Hepatocyte (in vitro differentiated cells): ENCODE data around the gene S100A3.

ENCODE experiments used
- EZH2 ChIP-seq: fragments of 200-600 bp; sonication (generic); IDR thresholded peaks from 2 replicates; pipeline ENCODE4 v1.6.1; 2016; ENCODE audit warnings: antibody characterized with exemption, mild to moderate bottlenecking, borderline replicate concordance
- EZH2phosphoT487 ChIP-seq: fragments of 200-600 bp; sonication (generic); IDR thresholded peaks from one replicate; pipeline ENCODE4 v1.6.1; 2018; ENCODE audit warnings: antibody characterized with exemption, mild to moderate bottlenecking, low read depth, moderate library complexity; ENCODE audit not compliant: unreplicated experiment, severe bottlenecking
- TF ChIP-seq, protein P1 (sequence below): fragments of 200-600 bp; sonication (generic); IDR thresholded peaks from 2 replicates; pipeline ENCODE4 v1.5.1; 2016; ENCODE audit warnings: antibody characterized with exemption, mild to moderate bottlenecking; ENCODE audit not compliant: poor library complexity

DNA sequence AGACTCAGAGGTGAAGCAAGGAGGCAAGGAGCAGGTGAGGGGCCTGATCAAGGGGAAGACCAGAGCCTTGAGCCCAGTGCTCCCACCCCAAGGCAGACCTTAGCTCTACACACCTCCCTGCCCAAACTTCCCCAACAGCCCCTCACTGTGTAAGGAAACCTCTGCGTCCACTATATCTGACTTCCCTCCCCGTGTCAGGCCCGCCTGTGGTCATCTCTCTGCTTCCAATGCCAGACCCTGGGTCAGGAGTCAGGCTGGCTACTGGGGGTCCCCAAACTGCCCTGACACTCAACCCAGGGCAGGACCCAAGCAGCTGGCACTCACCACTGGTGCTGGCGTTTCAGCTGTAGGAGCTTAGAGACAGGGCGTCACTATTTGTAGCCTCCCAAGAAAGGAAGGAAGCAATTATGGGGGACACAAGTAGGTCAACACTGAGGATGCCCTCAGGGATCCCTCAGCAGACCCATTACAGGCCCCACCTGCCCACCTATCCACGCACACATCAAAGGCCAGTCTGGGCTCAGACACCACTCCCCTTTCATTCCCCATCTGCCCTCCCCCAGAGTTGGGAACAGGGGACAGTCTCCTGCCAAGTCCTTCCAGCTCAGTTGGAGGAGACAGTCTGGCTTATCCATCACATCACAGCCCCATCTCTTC lies 811 bp upstream of the S100A3 start:
- no peak for TF ChIP-seq EZH2phosphoT487
- TF ChIP-seq, protein P1, sequence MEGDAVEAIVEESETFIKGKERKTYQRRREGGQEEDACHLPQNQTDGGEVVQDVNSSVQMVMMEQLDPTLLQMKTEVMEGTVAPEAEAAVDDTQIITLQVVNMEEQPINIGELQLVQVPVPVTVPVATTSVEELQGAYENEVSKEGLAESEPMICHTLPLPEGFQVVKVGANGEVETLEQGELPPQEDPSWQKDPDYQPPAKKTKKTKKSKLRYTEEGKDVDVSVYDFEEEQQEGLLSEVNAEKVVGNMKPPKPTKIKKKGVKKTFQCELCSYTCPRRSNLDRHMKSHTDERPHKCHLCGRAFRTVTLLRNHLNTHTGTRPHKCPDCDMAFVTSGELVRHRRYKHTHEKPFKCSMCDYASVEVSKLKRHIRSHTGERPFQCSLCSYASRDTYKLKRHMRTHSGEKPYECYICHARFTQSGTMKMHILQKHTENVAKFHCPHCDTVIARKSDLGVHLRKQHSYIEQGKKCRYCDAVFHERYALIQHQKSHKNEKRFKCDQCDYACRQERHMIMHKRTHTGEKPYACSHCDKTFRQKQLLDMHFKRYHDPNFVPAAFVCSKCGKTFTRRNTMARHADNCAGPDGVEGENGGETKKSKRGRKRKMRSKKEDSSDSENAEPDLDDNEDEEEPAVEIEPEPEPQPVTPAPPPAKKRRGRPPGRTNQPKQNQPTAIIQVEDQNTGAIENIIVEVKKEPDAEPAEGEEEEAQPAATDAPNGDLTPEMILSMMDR: no peak
- TF ChIP-seq EZH2: no peak
